Middle frontal gyrus (tissue), 1 donor: ENCODE data around the gene FAM13A.
"Not testable (repeated sequence)": the region's sequence is repeated elsewhere in the genome, so short reads cannot be mapped to it uniquely, and the experiment has no call there.

Experiments used
- DNase-seq: peaks from one replicate; pipeline ENCODE4 v3.0.0-alpha.2; 2015; ENCODE audit warnings: low spot score; ENCODE audit errors: extremely low spot score

FAM13A gene

DNA sequence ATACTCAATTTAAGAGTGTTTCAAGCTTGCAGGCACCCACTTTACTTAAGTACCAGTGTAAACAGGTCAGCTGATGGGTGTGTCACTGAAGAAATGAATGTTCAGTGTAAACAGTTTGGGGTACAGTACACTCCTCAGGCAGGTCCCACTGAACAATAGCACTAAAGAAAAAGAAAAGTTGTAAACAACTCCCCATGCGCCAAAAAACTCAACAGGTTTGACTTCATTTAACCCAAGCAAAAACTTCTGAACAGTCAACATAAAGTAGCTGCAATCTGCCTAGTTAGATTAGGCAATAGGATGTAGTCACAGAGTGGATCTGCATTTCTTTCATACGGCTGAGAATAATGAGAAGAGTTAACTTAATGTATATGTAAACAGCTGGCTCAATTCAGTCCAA is 93.2 kb downstream of the FAM13A start:
- DNase-seq = no peak

DNA sequence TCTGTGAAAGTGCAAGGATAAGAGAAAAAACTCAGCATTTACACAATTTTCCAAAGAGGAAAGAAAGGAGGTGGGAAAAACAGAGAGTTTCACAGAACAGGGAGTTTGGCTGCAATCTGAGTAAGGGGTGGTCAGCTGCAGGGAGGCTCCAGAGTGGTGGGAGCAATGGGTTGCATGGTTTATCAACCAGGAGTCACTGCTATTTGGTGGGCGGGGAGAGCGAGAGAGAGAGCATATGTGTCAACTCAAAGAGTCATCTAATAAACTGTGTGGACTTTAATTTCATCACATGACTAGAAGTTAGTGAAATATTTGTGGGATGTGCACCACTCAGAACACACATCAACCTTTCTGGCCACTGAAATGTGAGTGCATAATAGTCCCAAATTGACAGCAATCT is 94.6 kb downstream of the FAM13A start:
- DNase-seq = no peak

DNA sequence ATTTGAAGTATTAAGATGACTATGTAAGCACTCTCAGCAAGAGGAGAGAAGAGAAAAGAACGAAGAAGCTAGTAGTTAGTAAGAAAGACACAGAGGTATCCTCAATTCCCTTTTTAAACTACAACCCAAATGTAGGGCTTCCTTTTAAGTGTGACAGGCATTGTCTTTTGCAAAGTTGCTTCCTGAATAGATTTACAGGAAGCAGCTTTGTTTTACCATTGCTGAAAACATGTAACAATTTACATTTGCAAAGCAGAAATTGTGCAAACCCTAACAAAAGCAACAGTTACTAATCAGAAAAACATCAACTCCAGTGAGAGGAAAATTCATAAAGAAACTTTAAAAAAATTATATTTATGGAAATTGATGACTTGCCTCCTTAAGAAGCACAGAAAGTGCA is 96.4 kb downstream of the FAM13A start:
- no peak for DNase-seq

DNA sequence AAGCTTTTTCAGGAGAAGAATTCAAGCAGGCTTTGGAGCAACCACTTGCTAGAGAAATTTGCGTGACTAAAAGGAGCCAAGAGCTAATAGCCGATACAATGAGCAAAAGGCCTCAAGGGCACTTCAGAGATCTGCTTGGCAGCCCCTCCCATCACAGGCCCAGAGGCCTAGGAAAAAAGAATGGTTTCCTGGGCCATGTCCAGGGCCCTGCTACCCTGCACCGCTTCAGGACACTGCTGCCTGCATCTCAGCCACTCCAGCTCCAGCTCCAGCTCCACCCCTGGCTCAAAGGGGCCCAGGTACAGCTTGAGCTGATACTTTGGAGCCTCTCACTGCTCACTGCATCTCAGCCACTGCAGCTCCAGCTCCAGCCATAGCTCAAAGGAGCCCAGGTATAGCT is 98.9 kb downstream of the FAM13A start:
- no peak for DNase-seq

DNA sequence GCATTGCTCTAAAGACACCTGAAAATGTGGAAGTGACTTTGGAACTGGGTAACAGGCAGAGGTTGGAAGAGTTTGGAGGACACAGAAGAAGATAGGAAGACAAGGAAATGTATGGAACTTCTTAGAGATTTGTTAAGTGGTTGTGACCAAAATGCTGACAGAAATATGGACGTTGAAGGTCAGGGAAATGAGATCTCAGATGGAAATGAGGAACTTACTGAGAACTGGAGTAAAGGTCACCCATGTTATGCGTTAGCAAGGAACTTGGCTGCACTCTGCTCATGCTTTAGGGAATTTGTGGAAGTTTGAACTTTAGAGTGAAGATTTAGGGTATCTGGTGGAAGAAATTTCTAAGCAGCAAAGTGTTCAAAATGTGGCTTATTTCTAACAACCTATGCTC is 99.4 kb downstream of the FAM13A start:
- DNase-seq = no peak

DNA sequence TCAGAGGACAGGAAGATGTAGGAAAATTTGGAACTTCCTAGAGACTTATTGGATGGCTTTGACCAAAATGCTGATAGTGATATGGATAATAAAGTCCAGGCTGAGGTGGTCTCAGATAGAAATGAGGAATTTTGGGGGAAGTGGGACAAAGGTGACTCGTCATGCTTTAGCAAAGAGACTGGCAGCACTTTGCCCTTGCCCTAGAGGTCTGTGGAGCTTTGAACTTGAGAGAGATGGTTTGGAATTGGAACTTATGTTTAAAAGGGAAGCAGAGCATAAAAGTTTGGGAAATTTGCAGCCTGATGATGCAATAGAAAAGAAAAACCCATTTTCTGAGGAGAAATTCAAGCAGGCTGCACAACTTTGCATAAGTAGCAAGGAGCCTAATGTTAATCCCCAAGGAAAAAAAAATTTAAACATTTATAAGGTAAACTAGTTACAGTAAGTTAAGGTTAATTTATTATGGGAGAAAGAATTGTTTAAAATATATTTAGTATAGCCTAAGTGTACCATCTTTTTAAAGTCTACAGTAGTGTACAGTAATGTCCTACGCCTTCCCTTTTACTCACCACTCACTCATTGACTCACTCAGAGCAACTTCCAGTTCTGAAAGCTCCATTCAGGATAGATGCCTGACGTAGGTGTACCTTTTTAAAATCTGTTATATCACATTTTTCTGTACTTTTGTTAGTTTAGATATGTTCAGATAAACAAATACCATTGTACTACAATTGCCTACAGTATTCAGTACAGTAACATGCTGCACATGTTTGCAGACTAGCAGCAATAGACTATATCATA is 101.2 kb downstream of the FAM13A start:
- no peak for DNase-seq

DNA sequence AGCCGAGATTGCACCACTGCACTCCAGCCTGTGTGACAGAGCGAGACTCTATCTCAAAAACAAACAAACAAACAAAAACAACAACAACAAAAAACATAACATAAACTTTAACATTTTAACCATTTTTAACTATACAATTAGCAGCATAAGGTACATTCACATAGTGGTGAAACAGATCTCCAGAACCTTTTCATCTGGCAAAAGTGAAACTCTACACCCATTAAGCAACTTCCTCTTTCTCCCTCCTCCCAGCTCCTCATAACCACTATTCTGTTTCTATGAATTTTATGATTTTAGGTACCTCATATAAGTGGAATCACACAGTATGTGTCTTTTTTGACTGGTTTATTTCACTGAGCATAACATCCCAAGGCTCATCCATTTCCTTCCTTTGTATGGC is 103.6 kb downstream of the FAM13A start:
- DNase-seq = no peak

DNA sequence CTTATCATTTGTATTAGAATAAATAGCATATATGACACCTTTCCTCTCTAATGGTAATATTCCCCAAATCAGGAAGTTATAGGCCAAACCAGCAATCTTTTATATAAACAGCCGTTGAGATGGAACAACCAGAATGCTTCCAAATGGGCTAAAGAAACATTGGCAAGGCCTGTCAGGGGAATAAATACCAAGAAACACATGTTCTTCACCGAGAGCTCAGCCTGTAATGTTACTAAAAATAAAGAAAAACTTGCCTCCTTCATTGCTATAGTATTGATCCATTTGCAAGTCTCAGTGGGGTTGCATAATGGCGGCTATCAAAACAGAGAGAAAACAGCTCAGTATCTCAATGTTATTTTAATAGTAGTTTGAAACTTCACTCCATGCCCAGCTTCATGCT is 104.9 kb downstream of the FAM13A start:
- no peak for DNase-seq

DNA sequence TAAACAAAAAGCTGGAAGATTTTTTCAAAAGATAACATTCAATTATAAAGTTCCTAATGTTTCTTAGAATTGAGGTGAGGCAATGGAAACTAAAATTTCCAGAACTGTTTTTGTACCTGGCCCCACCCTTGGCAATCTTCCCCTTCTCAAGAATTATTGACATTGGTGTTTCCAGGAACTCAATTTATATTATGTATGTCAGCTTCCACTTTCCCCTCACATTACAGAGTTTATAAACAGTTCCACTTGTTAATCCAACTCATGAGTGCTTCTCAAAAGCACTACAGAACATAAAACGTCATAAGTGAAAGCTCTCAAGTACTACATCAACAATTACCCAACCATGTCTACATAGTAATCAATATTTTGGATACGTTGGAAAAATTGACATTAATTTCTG is 107.4 kb downstream of the FAM13A start:
- DNase-seq = no peak

DNA sequence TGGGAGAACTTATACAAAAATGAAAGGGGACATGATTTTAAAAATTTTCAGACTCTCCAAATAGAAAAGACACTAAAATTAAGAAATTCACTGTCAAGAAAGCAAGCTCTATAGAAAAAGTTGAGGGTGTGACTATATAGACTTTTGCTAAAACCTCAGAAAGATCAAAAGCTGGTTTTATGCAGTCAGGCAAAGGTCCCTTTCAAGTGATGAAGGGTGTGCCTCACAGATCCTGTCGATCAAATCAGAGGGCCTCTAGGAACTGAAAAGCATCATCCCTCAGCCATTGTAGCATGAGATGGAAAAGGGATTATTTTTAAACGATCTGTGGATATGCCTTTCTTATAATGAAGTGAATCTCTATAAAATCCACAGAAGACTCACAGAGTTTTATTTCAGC is 116.5 kb downstream of the FAM13A start:
- DNase-seq = no peak

DNA sequence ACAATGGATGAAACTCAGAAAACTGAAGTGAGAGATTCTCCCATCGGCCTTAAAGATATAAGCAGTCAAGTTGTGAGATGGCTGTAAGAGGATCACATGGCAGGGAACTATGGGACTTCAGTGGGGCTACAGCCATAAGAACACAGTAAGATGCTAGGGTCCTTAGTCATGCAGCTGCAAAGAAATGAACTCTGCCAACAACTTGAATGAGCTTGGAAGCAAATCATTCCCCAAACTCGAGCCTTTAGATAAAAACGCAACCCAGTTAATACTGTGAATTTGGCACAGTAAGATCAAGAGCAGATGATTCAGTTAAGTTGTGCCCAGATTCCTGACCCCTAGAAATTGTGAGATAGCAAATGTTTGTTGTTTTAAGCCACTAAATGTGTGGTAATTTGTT is 117.3 kb downstream of the FAM13A start:
- DNase-seq = no peak

DNA sequence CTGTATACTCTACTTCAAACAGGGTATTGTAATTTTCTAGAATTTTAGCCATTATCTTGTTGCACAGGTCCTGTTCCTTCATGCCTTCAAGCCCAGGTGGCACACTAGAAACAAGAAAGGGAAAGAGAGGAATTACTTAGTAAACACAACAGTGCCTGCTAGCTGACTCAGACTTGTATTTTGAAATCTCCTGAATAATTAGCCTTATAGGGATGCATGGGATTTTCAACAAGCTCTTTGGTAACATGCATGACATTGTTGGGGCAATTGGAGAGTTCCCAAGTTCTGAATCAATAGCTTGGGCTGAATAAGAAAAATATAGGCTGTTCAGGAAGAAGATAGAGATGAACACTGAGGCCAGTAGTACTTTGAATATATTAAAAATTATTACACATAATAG is 118.8 kb downstream of the FAM13A start:
- no peak for DNase-seq

DNA sequence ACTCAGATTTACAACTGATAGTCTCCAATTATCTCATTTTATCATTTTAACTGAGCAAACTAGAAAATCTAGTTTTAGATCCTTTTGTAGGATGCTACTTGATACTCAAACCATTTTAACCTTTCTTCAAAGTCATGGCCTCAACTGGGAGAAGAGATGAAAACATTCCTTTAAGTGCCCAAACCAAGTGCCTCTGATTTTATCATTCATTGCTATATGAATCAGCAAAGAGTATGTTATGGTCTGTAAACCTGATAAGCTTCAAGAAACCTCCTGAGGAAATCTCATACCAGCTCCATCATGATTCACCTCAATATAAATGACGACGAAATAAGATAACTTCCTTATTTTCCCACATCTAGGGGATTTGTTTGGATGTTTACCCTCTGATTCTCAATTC is 119.9 kb downstream of the FAM13A start:
- DNase-seq = no peak

DNA sequence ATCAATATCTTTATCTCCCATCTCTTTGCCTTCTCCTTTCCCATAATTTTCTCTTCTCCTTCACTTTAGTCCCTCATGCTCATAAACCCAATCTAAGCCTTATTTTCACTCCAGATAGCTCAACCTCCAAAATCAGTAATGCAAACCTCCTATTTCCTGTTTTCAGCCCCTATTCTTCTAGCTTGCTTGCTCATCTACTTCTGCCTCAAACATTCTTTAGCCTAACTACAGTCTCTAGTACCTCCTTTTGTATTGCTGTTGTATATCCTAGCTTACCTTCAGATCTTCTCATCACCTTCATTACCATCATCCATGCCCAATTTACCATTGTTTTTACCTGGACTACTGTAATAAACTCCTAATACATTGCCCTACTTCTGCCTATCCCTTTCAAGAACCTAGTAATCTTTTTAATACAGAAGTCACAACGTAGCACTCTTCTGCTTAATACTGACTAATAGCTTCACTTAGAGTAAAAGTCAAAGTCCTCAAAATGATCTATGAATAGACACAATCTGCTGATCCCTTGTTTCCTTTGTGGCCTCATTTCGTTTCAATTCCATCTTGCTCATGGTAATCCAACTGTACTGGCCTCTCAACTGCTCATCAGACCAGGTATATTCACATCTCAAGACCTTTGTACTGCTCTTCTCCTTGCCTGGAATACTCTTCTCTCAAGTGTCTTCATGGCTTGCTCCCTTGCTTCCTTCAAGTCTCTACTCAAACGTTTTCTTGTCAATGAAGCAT is 123.4 kb downstream of the FAM13A start:
- no peak for DNase-seq

DNA sequence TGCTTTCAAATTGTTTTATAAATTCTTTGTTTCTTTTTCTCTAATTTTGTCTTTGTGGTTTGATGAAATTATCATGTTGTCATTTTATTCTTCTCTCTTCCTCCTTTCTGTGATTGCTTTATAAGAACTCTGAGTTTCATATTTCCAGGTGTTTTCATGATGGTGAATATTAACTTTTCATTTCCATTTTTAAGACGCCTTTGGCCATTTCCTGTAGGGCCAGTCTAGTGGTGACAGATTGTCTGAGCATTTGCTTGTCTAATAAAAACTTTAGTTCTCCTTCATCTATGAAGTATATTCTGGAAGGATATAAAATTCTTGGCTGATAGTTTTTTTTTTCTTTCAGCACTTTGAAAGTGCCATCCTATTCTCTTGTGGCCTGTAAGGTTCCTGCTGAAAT is 128.1 kb downstream of the FAM13A start:
- DNase-seq = no peak

DNA sequence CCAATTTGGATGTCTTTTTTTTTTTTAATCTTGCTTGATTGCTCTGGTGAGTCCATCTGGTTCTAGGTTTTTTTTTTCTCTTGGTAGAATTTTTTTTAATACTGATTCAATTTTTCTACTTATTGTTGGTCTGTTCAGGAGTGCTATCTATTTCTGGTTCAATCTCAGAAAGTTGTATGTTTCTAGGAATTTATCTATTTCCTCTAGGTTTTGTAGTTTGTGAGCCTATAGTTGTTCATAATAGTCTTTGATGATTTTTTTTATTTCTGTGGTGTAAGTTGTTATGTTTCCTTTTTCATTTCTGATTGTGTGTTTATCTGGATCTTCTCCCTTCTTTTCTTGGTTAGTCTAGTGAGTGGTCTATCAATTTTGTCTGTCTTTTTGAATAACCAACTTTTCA is 129.6 kb downstream of the FAM13A start:
- DNase-seq = no peak

DNA sequence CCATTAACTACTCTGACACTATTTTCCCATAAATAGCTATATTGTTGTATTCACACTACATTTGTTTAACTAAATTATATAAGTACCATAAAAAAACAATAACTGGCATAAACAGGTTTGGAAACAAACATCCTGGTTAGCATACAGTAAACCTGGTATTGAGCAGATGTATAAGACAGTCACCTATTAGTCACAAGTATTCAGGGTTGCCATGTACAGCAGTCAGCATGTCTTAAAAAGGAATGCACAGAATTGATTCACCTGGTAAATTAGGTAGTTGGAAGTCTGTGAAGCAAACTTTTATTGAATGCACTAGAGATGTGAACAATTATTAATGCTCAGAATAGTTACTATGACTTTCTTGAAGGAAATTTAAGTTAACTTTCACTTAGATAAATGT is 137.9 kb downstream of the FAM13A start:
- DNase-seq = no peak

DNA sequence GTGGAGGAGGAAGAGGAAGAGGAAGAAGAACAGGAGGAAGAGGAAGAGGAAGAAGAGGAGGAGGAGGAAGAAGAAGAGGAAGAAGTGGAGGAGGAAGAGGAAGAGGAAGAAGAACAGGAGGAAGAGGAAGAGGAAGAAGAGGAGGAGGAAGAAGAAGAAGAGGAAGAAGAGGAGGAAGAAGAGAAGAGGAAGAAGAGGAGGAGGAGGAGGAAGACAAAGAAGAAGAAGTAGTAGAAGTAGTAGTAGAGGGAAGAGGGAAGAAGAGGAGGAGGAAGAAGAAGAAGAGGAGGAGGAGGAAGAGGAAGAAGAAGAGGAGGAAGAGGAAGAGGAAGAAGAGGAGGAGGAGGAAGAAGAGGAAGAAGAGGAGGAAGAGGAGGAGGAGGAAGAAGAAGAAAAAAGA is 143.8 kb downstream of the FAM13A start:
- DNase-seq = not testable (repeated sequence)

DNA sequence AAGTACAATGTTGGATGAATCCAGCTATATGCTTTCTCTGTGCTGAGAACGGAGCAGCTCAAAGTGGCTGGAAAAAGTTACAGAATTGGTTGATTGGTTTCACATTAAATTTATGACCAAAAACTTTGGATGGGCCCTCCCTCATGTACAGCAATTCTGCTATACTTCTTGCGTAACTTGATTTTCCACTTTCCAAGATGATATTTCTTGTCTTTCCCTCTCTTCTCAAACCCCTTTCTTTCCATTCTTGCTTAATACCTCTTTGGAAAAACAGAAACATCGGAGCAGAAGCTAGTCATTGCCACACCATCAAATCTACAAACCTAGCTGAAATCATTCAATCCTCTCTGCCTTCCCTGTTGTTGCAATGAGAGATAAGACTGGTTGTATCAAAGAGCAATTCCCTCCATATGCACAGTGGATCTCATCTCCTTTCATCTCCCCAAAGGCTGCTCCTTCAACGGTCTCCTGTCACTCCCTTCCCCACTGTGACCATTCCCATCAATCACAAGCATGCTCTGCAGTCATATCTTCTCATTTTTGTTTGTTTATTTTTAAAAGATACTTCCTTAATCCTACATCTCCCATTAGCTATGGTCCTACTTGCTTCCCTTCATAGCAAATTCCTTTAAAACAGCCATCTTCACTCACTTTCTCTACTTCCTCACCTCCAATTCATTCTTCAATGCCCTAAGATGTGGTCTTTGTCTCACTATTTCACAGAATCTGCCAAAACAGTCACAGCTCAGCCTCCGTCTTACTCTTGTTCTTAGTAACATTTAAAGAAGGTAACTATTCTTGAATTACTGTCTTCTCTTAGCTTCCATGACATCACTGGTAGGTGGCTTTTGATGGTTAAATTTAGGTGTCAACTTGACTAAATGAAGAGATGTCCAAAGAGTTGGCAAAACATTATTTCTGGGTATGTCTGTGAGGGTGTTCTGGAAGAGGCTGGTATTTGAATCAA is 145.5 kb downstream of the FAM13A start:
- DNase-seq = no peak

DNA sequence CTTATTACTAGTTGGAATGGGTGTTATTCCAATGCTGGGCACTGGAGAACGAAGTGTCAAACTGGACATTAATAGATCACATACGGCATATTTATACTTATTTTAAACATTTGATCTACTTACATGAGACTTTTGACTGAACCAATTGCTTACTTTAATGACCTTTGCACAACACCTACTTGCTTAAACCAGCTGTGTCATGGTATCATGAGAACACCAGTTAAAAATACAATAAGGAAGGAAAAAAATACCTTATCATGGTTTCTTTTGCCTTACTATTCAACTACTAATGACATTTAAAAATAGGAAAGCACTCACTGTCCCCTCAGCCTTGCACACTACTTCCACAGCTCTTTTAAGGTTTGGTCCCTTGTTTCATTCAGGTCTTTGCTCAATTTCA is 146.9 kb downstream of the FAM13A start:
- no peak for DNase-seq

DNA sequence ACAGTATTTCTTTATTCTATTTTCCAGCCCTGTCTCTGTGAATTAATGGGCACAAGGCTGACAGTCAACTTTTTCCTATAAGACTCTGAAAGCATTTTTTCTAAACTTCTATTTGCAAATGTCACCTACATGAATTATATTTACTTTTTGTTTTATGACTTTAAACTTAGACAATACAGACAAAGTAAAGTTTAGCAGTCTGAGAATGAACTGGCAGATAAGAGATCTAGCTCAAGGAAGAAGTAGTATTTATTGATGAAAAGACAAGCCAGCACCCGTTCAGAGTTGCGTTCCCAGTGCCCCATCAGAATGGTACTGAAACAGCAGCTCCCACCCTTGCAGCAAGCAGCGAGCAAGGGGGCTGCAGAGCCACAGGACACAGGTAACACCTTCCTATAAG is 148.5 kb downstream of the FAM13A start:
- no peak for DNase-seq

DNA sequence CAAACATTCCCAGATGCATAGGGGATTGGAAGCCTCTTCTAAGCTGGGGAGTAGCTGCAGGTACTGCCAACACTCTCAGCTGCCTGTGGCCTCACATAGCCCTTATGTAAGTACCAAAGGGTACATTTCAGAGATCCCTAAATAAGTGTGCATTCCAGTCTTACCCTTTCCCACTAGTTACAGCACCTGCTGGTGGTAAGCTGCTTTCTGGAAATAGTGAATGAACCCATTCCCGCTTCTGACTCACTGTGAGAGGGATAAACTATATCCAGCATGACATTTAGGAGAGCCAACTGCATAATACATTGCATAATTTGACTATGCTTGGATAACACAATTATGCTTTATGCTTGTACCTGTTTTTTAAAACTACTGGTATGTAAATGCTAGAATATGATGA is 149.0 kb downstream of the FAM13A start:
- DNase-seq = peak; percentile 14
